GM23248 (cell line): ENCODE measurements around the gene MLLT10.

ENCODE experiments used
- EZH2 ChIP-seq: fragments of 200-600 bp; sonication (generic); IDR thresholded peaks from 2 replicates; pipeline ENCODE4 v1.6.1; 2018; ENCODE audit warnings: antibody characterized with exemption, mild to moderate bottlenecking; ENCODE audit not compliant: insufficient read depth, poor library complexity, severe bottlenecking
- EZH2phosphoT487 ChIP-seq: fragments of 200-600 bp; sonication (generic); IDR thresholded peaks from 2 replicates; pipeline ENCODE4 v1.6.1; 2018; ENCODE audit warnings: antibody characterized with exemption, moderate library complexity, mild to moderate bottlenecking, low read depth; ENCODE audit not compliant: insufficient read depth

GRCh38 chr10:21702633-21703111 lies 168.6 kb downstream of the MLLT10 start:
- no peak for TF ChIP-seq EZH2phosphoT487
- no peak for TF ChIP-seq EZH2
